GM12878 (cell line): ENCODE measurements around the gene WHAMM.

Experiments used
- ASH2L ChIP-seq: fragments of 300-600, 200-600 bp; sonication (generic); IDR thresholded peaks from 2 replicates; pipeline ENCODE4 v1.6.1; 2017; ENCODE audit warnings: low read depth, mild to moderate bottlenecking, borderline replicate concordance
- BHLHE40 ChIP-seq, 2 experiments: fragments of 450-650 bp in 1 of 2; IDR thresholded peaks; 2 replicates each; pipeline ENCODE4 v1.6.1; 2011 to 2017; ENCODE audit warnings: low read depth in 2 of 2, borderline replicate concordance in 1 of 2, improper control_type of control experiment in 1 of 2, low read length in 1 of 2, mild to moderate bottlenecking in 1 of 2
- DPF2 ChIP-seq: fragments of 450-650 bp; IDR thresholded peaks from 2 replicates; pipeline ENCODE4 v1.6.1; 2017; ENCODE audit warnings: mild to moderate bottlenecking
- ETV6 ChIP-seq, 2 experiments: fragments of 450-650 bp in 1 of 2; IDR thresholded peaks in 1 of 2; conservative IDR thresholded peaks in 1 of 2; 2 replicates each; pipeline ENCODE4 v1.6.1; 2014; ENCODE audit warnings: antibody characterized with exemption in 1 of 2, borderline replicate concordance in 1 of 2, low read depth in 1 of 2, mild to moderate bottlenecking in 1 of 2, moderate library complexity in 1 of 2
- JUNB ChIP-seq: IDR thresholded peaks from 2 replicates; pipeline ENCODE4 v1.6.1; 2016; ENCODE audit warnings: antibody characterized with exemption, mild to moderate bottlenecking
- NFXL1 ChIP-seq: fragments of 450-650 bp; IDR thresholded peaks from 2 replicates; pipeline ENCODE4 v1.6.1; 2017; ENCODE audit warnings: antibody characterized with exemption, mild to moderate bottlenecking, borderline replicate concordance
- NFYA ChIP-seq: IDR thresholded peaks from 2 replicates; pipeline ENCODE4 v1.6.1; 2011; ENCODE audit warnings: low read depth, mild to moderate bottlenecking, low read length, improper control_type of control experiment, borderline replicate concordance
- POLR2A ChIP-seq: IDR thresholded peaks from 2 replicates; pipeline ENCODE4 v1.6.1; 2011; ENCODE audit warnings: low read depth, mild to moderate bottlenecking, low read length
- POLR2AphosphoS5 ChIP-seq: IDR thresholded peaks from 2 replicates; pipeline ENCODE4 v1.6.1; 2011; ENCODE audit warnings: mild to moderate bottlenecking, low read length, inconsistent platforms
- RELA ChIP-seq: fragments of 450-650 bp; IDR thresholded peaks from 2 replicates; pipeline ENCODE4 v1.8.0; 2014; ENCODE audit warnings: borderline replicate concordance; ENCODE audit not compliant: partially characterized antibody
- RFX5 ChIP-seq: IDR thresholded peaks from 2 replicates; pipeline ENCODE4 v1.6.1; 2011; ENCODE audit warnings: low read depth, low read length, improper control_type of control experiment
- TCF7 ChIP-seq: IDR thresholded peaks from 2 replicates; pipeline ENCODE4 v1.6.1; 2014; ENCODE audit warnings: antibody characterized with exemption, borderline replicate concordance
- TF ChIP-seq, protein P1 (sequence below), 3 experiments: IDR thresholded peaks in 2 of 3; conservative IDR thresholded peaks in 1 of 3; 2 replicates each; pipeline ENCODE4 v1.5.1; 2011; ENCODE audit warnings: low read depth in 3 of 3, low read length in 3 of 3, mild to moderate bottlenecking in 3 of 3, control low read depth in 2 of 3, moderate library complexity in 2 of 3, inconsistent platforms in 1 of 3, mixed read lengths in 1 of 3; ENCODE audit not compliant: control insufficient read depth in 2 of 3, insufficient read depth in 1 of 3; ENCODE audit errors: extremely low read depth in 1 of 3
- TF ChIP-seq, protein P2 (sequence below): fragments of 450-650 bp; IDR thresholded peaks from 2 replicates; pipeline ENCODE4 v1.6.1; 2017; ENCODE audit warnings: mild to moderate bottlenecking, low read depth, inconsistent platforms; ENCODE audit not compliant: poor library complexity, severe bottlenecking

DNA sequence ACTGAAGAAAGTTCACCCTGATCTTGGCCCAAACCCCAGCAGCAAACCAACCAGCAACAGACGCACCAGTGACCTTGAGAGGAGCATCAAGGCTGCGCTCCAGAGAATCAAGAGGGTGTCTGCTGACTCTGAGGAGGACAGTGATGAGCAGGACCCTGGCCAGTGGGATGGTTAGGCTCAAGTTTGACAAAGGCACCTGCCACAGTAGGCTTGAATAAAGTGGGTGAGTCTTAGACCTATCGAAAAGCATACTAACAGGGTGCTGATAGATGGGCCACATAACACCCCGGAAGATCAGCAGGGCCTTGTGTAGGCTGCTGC lies 23.9 kb downstream of the WHAMM start:
- no peak for TF ChIP-seq POLR2AphosphoS5
- TF ChIP-seq, protein P1, sequence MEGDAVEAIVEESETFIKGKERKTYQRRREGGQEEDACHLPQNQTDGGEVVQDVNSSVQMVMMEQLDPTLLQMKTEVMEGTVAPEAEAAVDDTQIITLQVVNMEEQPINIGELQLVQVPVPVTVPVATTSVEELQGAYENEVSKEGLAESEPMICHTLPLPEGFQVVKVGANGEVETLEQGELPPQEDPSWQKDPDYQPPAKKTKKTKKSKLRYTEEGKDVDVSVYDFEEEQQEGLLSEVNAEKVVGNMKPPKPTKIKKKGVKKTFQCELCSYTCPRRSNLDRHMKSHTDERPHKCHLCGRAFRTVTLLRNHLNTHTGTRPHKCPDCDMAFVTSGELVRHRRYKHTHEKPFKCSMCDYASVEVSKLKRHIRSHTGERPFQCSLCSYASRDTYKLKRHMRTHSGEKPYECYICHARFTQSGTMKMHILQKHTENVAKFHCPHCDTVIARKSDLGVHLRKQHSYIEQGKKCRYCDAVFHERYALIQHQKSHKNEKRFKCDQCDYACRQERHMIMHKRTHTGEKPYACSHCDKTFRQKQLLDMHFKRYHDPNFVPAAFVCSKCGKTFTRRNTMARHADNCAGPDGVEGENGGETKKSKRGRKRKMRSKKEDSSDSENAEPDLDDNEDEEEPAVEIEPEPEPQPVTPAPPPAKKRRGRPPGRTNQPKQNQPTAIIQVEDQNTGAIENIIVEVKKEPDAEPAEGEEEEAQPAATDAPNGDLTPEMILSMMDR (IDR thresholded peaks at IDR 0.05 in 2 of 3, conservative IDR thresholded peaks at IDR 0.05 in 1 of 3; ENCODE audit: control insufficient read depth in 2 of 3, extremely low read depth in 1 of 3, insufficient read depth in 1 of 3, low read depth in 3 of 3, low read length in 3 of 3): no peak
- TF ChIP-seq DPF2: no peak
- TF ChIP-seq, protein P2, sequence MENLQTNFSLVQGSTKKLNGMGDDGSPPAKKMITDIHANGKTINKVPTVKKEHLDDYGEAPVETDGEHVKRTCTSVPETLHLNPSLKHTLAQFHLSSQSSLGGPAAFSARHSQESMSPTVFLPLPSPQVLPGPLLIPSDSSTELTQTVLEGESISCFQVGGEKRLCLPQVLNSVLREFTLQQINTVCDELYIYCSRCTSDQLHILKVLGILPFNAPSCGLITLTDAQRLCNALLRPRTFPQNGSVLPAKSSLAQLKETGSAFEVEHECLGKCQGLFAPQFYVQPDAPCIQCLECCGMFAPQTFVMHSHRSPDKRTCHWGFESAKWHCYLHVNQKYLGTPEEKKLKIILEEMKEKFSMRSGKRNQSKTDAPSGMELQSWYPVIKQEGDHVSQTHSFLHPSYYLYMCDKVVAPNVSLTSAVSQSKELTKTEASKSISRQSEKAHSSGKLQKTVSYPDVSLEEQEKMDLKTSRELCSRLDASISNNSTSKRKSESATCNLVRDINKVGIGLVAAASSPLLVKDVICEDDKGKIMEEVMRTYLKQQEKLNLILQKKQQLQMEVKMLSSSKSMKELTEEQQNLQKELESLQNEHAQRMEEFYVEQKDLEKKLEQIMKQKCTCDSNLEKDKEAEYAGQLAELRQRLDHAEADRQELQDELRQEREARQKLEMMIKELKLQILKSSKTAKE: no peak
- no peak for TF ChIP-seq RFX5
- no peak for TF ChIP-seq NFYA
- no peak for TF ChIP-seq RELA
- TF ChIP-seq BHLHE40 (IDR thresholded peaks at IDR 0.05; ENCODE audit: borderline replicate concordance in 1 of 2, low read depth in 2 of 2, low read length in 1 of 2): no peak
- no peak for TF ChIP-seq TCF7
- no peak for TF ChIP-seq JUNB
- no peak for TF ChIP-seq POLR2A
- TF ChIP-seq ASH2L: no peak
- no peak for TF ChIP-seq ETV6 (conservative IDR thresholded peaks at IDR 0.05 in 1 of 2, IDR thresholded peaks at IDR 0.05 in 1 of 2; ENCODE audit: borderline replicate concordance in 1 of 2, low read depth in 1 of 2)
- TF ChIP-seq NFXL1: no peak
